ENCODE results near the gene PLSCR2.
"Not testable (repeated sequence)": the region's sequence is repeated elsewhere in the genome, so short reads cannot be mapped to it uniquely, and the experiment has no call there.

The PLSCR2 gene

GRCh38 chr3:146446026-146446425, 23.3 kb downstream of the PLSCR2 start:
- no peaks in the 10 kb centered on the region for H3K9me2 ChIP-seq (replicated peaks; ENCODE audit: insufficient read depth, low read length)
- no peaks in the 10 kb centered on the region for H4K20me1 ChIP-seq (ENCODE audit: low read depth, low read length)
- H3K9ac ChIP-seq (ENCODE audit: low read length): no peak overlapping the region
- TF ChIP-seq EZH2phosphoT487 (conservative IDR thresholded peaks at IDR 0.05; ENCODE audit: low read length): no peak
- TF ChIP-seq, protein P1, sequence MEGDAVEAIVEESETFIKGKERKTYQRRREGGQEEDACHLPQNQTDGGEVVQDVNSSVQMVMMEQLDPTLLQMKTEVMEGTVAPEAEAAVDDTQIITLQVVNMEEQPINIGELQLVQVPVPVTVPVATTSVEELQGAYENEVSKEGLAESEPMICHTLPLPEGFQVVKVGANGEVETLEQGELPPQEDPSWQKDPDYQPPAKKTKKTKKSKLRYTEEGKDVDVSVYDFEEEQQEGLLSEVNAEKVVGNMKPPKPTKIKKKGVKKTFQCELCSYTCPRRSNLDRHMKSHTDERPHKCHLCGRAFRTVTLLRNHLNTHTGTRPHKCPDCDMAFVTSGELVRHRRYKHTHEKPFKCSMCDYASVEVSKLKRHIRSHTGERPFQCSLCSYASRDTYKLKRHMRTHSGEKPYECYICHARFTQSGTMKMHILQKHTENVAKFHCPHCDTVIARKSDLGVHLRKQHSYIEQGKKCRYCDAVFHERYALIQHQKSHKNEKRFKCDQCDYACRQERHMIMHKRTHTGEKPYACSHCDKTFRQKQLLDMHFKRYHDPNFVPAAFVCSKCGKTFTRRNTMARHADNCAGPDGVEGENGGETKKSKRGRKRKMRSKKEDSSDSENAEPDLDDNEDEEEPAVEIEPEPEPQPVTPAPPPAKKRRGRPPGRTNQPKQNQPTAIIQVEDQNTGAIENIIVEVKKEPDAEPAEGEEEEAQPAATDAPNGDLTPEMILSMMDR (IDR thresholded peaks at IDR 0.05; ENCODE audit: insufficient read depth, low read length, poor library complexity, severe bottlenecking): no peak
- H3K9me3 ChIP-seq (ENCODE audit: insufficient read depth, low read length): no peaks in the 10 kb centered on the region
- H3K36me3 ChIP-seq (ENCODE audit: low read length): no peaks in the 10 kb centered on the region
- no peaks in the 10 kb centered on the region for H3F3A ChIP-seq (ENCODE audit: insufficient read depth)
- H3K79me2 ChIP-seq (ENCODE audit: insufficient read depth, low read length): no peaks in the 10 kb centered on the region
- no peak overlapping the region for H3K4me3 ChIP-seq (ENCODE audit: insufficient read depth, low read length, poor library complexity, severe bottlenecking)
- H2AFZ ChIP-seq (ENCODE audit: low read depth, low read length, severe bottlenecking): no peak overlapping the region
- no peak overlapping the region for H3K27ac ChIP-seq (ENCODE audit: low read depth, low read length)
- no peak overlapping the region for H3K4me2 ChIP-seq (ENCODE audit: low read depth, low read length, poor library complexity, severe bottlenecking)
- H3K27me3 ChIP-seq (ENCODE audit: low read length): no peaks in the 10 kb centered on the region

- not testable (repeated sequence) for H3K27me3 ChIP-seq (ENCODE audit: low read length); H2AFZ ChIP-seq (ENCODE audit: low read depth, low read length, severe bottlenecking); H3K9me3 ChIP-seq (ENCODE audit: insufficient read depth, low read length); H3K9me2 ChIP-seq (replicated peaks; ENCODE audit: insufficient read depth, low read length); H3K4me2 ChIP-seq (ENCODE audit: low read depth, low read length, poor library complexity, severe bottlenecking); H3K27ac ChIP-seq (ENCODE audit: low read depth, low read length); H4K20me1 ChIP-seq (ENCODE audit: low read depth, low read length); H3K36me3 ChIP-seq (ENCODE audit: low read length); H3F3A ChIP-seq (ENCODE audit: insufficient read depth); H3K79me2 ChIP-seq (ENCODE audit: insufficient read depth, low read length); H3K4me3 ChIP-seq (ENCODE audit: insufficient read depth, low read length, poor library complexity, severe bottlenecking); H3K9ac ChIP-seq (ENCODE audit: low read length)
These were observed 29.1 kb downstream of the PLSCR2 start for GRCh38 chr3:146440310-146440709.

GRCh38 chr3:146432066-146432465, 37.3 kb downstream of the PLSCR2 start:
- Histone ChIP-seq H3K79me2 (ENCODE audit: insufficient read depth, low read length) (no peaks in the 10 kb centered on the region), H3K27ac (ENCODE audit: low read depth, low read length) (no peak overlapping the region), H3K9me3 (ENCODE audit: insufficient read depth, low read length) (no peaks in the 10 kb centered on the region), H3K4me3 (ENCODE audit: insufficient read depth, low read length, poor library complexity, severe bottlenecking) (no peak overlapping the region), H3K36me3 (ENCODE audit: low read length) (no peaks in the 10 kb centered on the region), H4K20me1 (ENCODE audit: low read depth, low read length) (no peaks in the 10 kb centered on the region), H3K27me3 (ENCODE audit: low read length) (no peaks in the 10 kb centered on the region), H3K9ac (ENCODE audit: low read length) (no peak overlapping the region), H3F3A (ENCODE audit: insufficient read depth) (no peaks in the 10 kb centered on the region), H2AFZ (ENCODE audit: low read depth, low read length, severe bottlenecking) (no peak overlapping the region), H3K9me2 (replicated peaks; ENCODE audit: insufficient read depth, low read length) (no peaks in the 10 kb centered on the region), H3K4me2 (ENCODE audit: low read depth, low read length, poor library complexity, severe bottlenecking) (no peak overlapping the region)
- no peak for TF ChIP-seq EZH2phosphoT487 (conservative IDR thresholded peaks at IDR 0.05; ENCODE audit: low read length)
- TF ChIP-seq, protein P1 (IDR thresholded peaks at IDR 0.05; ENCODE audit: insufficient read depth, low read length, poor library complexity, severe bottlenecking): no peak

- no peak overlapping the region for H3K4me3 ChIP-seq (ENCODE audit: insufficient read depth, low read length, poor library complexity, severe bottlenecking)
- TF ChIP-seq, protein P1 (IDR thresholded peaks at IDR 0.05; ENCODE audit: insufficient read depth, low read length, poor library complexity, severe bottlenecking): no peak
- no peak for TF ChIP-seq EZH2phosphoT487 (conservative IDR thresholded peaks at IDR 0.05; ENCODE audit: low read length)
- H2AFZ ChIP-seq (ENCODE audit: low read depth, low read length, severe bottlenecking): no peak overlapping the region
- no peaks in the 10 kb centered on the region for H4K20me1 ChIP-seq (ENCODE audit: low read depth, low read length)
- no peak overlapping the region for H3K4me2 ChIP-seq (ENCODE audit: low read depth, low read length, poor library complexity, severe bottlenecking)
- H3K9me3 ChIP-seq (ENCODE audit: insufficient read depth, low read length): no peaks in the 10 kb centered on the region
- H3F3A ChIP-seq (ENCODE audit: insufficient read depth): no peaks in the 10 kb centered on the region
- H3K36me3 ChIP-seq (ENCODE audit: low read length): no peaks in the 10 kb centered on the region
- no peak overlapping the region for H3K27ac ChIP-seq (ENCODE audit: low read depth, low read length)
- no peak overlapping the region for H3K9ac ChIP-seq (ENCODE audit: low read length)
- no peaks in the 10 kb centered on the region for H3K27me3 ChIP-seq (ENCODE audit: low read length)
- H3K9me2 ChIP-seq (replicated peaks; ENCODE audit: insufficient read depth, low read length): no peaks in the 10 kb centered on the region
- H3K79me2 ChIP-seq (ENCODE audit: insufficient read depth, low read length): no peaks in the 10 kb centered on the region
These were observed 38.1 kb downstream of the PLSCR2 start for GRCh38 chr3:146431240-146431639.
